SK-N-MC (cell line): ENCODE data around the gene AFAP1L2.

Experiments
- EZH2 ChIP-seq: fragments of 200-600 bp; sonication (generic); IDR thresholded peaks from one replicate; pipeline ENCODE4 v1.6.1; 2017; ENCODE audit warnings: antibody characterized with exemption
- POLR2AphosphoS5 ChIP-seq: IDR thresholded peaks from 2 replicates; pipeline ENCODE4 v1.6.1; 2012; ENCODE audit warnings: mild to moderate bottlenecking, low read depth, low read length, borderline replicate concordance

DNA sequence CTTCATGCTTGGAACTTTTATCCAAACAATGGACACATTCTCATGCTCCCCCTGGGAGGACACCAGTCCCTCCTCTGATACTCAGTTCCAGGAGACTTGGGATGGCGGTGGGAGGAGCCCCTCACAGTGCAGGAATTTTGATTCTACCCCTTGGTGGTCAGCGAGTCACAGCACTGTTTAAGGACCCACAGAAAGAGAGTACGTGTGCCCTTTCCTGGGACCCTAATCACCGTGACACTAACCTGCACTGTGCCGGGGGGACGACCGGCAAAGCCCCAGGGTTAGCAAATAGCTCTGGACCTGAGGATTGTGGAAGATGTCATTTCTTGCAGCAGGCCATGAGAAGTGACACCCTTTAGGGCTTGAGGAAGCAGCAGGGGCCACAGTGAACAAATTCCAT, 10.4 kb downstream of the AFAP1L2 start:
- TF ChIP-seq EZH2 (no peak), POLR2AphosphoS5 (no peak)
